GM23248 (cell line): ENCODE results near the gene PTOV1. TPM values are rescaled to one million over a fixed set of nuclear protein-coding genes. Genes with fewer than 3 reads are reported as not detected.

Source experiments
- DNase-seq: peaks from one replicate; pipeline ENCODE4 v3.0.0-alpha.2; 2015
- H2AFZ ChIP-seq: fragments of 200-600 bp; sonication (generic); 2 replicates; pipeline ENCODE4 v1.6.1; 2016; ENCODE audit warnings: antibody characterized with exemption
- H3F3A ChIP-seq: fragments of 200-600 bp; sonication (generic); 2 replicates; pipeline ENCODE4 v1.6.1; 2016; ENCODE audit warnings: mild to moderate bottlenecking, antibody characterized with exemption, mixed run types; ENCODE audit not compliant: insufficient read depth
- H3K27ac ChIP-seq: fragments of 200-600 bp; sonication (generic); 2 replicates; pipeline ENCODE4 v1.5.1; 2016; ENCODE audit warnings: mild to moderate bottlenecking
- H3K27me3 ChIP-seq: fragments of 200-600 bp; sonication (generic); replicated peaks from 2 replicates; pipeline ENCODE4 v1.6.1; 2016; ENCODE audit warnings: mild to moderate bottlenecking; ENCODE audit not compliant: insufficient read depth
- H3K36me3 ChIP-seq: fragments of 200-600 bp; sonication (generic); 2 replicates; pipeline ENCODE4 v1.6.1; 2016; ENCODE audit warnings: low read depth, mild to moderate bottlenecking
- H3K4me1 ChIP-seq: fragments of 200-600 bp; sonication (generic); 2 replicates; pipeline ENCODE4 v1.6.1; 2016; ENCODE audit warnings: mild to moderate bottlenecking; ENCODE audit not compliant: insufficient read depth
- H3K4me2 ChIP-seq: fragments of 200-600 bp; sonication (generic); one replicate; pipeline ENCODE4 v1.6.1; 2016; ENCODE audit warnings: mild to moderate bottlenecking; ENCODE audit not compliant: unreplicated experiment
- H3K4me3 ChIP-seq: fragments of 200-600 bp; sonication (generic); 2 replicates; pipeline ENCODE4 v1.5.1; 2016; ENCODE audit warnings: mild to moderate bottlenecking
- H3K79me2 ChIP-seq: fragments of 200-600 bp; sonication (generic); 2 replicates; pipeline ENCODE4 v1.6.1; 2016; ENCODE audit warnings: mild to moderate bottlenecking; ENCODE audit not compliant: insufficient read depth
- H3K9ac ChIP-seq: fragments of 200-600 bp; sonication (generic); 2 replicates; pipeline ENCODE4 v1.6.1; 2016; ENCODE audit warnings: mild to moderate bottlenecking
- H3K9me2 ChIP-seq: fragments of 200-600 bp; sonication (generic); 2 replicates; pipeline ENCODE4 v1.6.1; 2016; ENCODE audit warnings: mixed run types, mild to moderate bottlenecking, moderate library complexity; ENCODE audit not compliant: insufficient read depth
- H3K9me3 ChIP-seq: fragments of 200-600 bp; sonication (generic); one replicate; pipeline ENCODE4 v1.6.1; 2017; ENCODE audit warnings: low read depth
- H4K20me1 ChIP-seq: fragments of 200-600 bp; sonication (generic); 2 replicates; pipeline ENCODE4 v1.6.0; 2016; ENCODE audit not compliant: insufficient read depth
- EZH2 ChIP-seq: fragments of 200-600 bp; sonication (generic); IDR thresholded peaks from 2 replicates; pipeline ENCODE4 v1.6.1; 2018; ENCODE audit warnings: antibody characterized with exemption, mild to moderate bottlenecking; ENCODE audit not compliant: insufficient read depth, poor library complexity, severe bottlenecking
- EZH2phosphoT487 ChIP-seq: fragments of 200-600 bp; sonication (generic); IDR thresholded peaks from 2 replicates; pipeline ENCODE4 v1.6.1; 2018; ENCODE audit warnings: antibody characterized with exemption, moderate library complexity, mild to moderate bottlenecking, low read depth; ENCODE audit not compliant: insufficient read depth
- WGBS, 2 experiments: methylation state at CpG; one replicate each; pipeline ENCODE4 v1.1.6; 2015 to 2017; ENCODE audit warnings: low lambda C conversion rate in 2 of 2, low coverage in 1 of 2; ENCODE audit errors: missing lambda C conversion rate in 2 of 2; 5-methylcytosine and 5-hydroxymethylcytosine counted together
- in situ Hi-C: fragments of 300-500 bp; cut with MboI; formaldehyde crosslinking; loops from 2 replicates; pipeline ENCODE4 v1.15.0; 2020
- polyA plus RNA-seq: library from polyadenylated mRNA; unstranded; fragments of >200 nt; fragmentation: Nextera tagmentation; extraction: Ambion mirVana; gene quantifications from 2 replicates; pipeline ENCODE4 v1.2.1, GENCODE V29; 2016
- total RNA-seq: library from RNA; depleted of rRNA; stranded (reverse); fragments of >200 nt; shearing (Covaris generic); gene quantifications from 2 replicates; pipeline ENCODE4 v1.2.3, GENCODE V29; 2014

PTOV1 gene
- total and polyA plus RNA-seq, 2 experiments from 2014 or later = 88.0 to 88.9 TPM

DNA sequence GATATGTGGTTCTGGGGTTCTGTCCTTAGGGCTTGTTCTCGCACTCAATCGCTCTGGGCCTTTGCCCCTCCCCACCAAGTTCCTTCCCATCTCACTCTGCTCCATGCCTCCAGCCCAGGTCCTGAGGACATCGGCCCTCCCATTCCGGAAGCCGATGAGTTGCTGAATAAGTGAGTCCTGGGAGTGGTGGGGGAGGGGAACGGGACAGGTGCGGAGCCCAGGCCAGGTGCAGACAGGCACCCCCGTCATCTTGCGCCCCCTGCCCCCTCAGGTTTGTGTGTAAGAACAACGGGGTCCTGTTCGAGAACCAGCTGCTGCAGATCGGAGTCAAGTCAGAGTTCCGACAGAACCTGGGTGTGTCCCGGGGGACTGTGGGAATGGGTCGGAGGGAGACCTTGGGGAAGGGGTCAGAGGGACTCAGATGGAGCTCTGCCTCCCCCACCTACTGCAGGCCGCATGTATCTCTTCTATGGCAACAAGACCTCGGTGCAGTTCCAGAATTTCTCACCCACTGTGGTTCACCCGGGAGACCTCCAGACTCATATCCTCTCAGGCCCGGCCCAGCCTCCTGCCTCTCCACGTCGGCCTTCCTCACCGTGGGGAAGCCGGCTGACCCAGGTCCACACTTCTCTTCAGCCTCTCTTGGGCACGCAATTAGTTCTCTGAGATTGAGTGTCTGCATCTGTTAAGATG is 48.0 kb upstream of the PTOV1 start:
- Histone ChIP-seq H3K4me1 (no peaks in the 10 kb centered on the region), H3K9ac (no peak overlapping the region), H3K36me3 (peaks cover 13% of the 10 kb centered on the region; the same call in 1 of the 2 replicates), H3K4me3 (no peak overlapping the region), H4K20me1 (no peaks in the 10 kb centered on the region), H3K4me2 (no peak overlapping the region), H3F3A (peaks cover 5% of the 10 kb centered on the region; the same call in 1 of the 2 replicates), H3K79me2 (no peaks in the 10 kb centered on the region), H3K27ac (no peak overlapping the region), H3K9me2 (no peaks in the 10 kb centered on the region), H3K9me3 (no peaks in the 10 kb centered on the region), H3K27me3 (no peaks in the 10 kb centered on the region), H2AFZ (no peak overlapping the region)
- WGBS, 2 experiments = 88% methylated on average over 24 of the region's 24 CpGs
- TF ChIP-seq EZH2 = no peak
- no peak for TF ChIP-seq EZH2phosphoT487
- in situ Hi-C loops = no loop called here
- no peak for DNase-seq

GRCh38 chr19:49803529-49803856 is 47.5 kb upstream of the PTOV1 start:
- Histone ChIP-seq H4K20me1 (no peaks in the 10 kb centered on the region), H3K27me3 (no peaks in the 10 kb centered on the region), H3K27ac (no peak overlapping the region), H3K4me3 (no peak overlapping the region), H3K36me3 (peaks cover 11% of the 10 kb centered on the region; the same call in 1 of the 2 replicates), H3K4me1 (no peaks in the 10 kb centered on the region), H3K9me3 (no peaks in the 10 kb centered on the region), H3K9ac (no peak overlapping the region), H3K79me2 (no peaks in the 10 kb centered on the region), H3F3A (peaks cover 6% of the 10 kb centered on the region; the same call in 1 of the 2 replicates), H3K9me2 (no peaks in the 10 kb centered on the region), H2AFZ (no peak overlapping the region), H3K4me2 (no peak overlapping the region)
- WGBS, 2 experiments = 85 to 88% methylated on average over 6 of the region's 6 CpGs
- TF ChIP-seq EZH2phosphoT487 (no peak), EZH2 (no peak)
- no peak for DNase-seq
- in situ Hi-C loops = no loop called here

GRCh38 chr19:49805822-49806619 is 44.9 kb upstream of the PTOV1 start:
- Histone ChIP-seq H3K4me2 (no peak overlapping the region), H3K4me1 (no peaks in the 10 kb centered on the region; the same call in 1 of the 2 replicates), H3K36me3 (peaks cover 11% of the 10 kb centered on the region; the same call in 1 of the 2 replicates), H3K27me3 (no peaks in the 10 kb centered on the region), H3K27ac (no peak overlapping the region), H3K4me3 (no peak overlapping the region), H3K79me2 (no peaks in the 10 kb centered on the region), H3K9me2 (no peaks in the 10 kb centered on the region), H2AFZ (no peak overlapping the region), H3F3A (peaks cover 11% of the 10 kb centered on the region; the same call in 1 of the 2 replicates), H3K9ac (no peak overlapping the region), H3K9me3 (no peaks in the 10 kb centered on the region), H4K20me1 (no peaks in the 10 kb centered on the region)
- in situ Hi-C loops = no loop called here
- TF ChIP-seq EZH2phosphoT487 (no peak), EZH2 (no peak)
- WGBS, 2 experiments = 88 to 98% methylated on average over 13 to 20 of the region's 20 CpGs
- DNase-seq = no peak

- H3K4me3 ChIP-seq = no peak overlapping the region
- peaks cover 11% of the 10 kb centered on the region; the same call in 1 of the 2 replicates for H3F3A ChIP-seq
- DNase-seq = no peak
- no peak overlapping the region for H3K27ac ChIP-seq
- H3K9me2 ChIP-seq = no peaks in the 10 kb centered on the region
- H3K9ac ChIP-seq = no peak overlapping the region
- 93% methylated on average over 8 of the region's 8 CpGs for WGBS, 2 experiments
- no peaks in the 10 kb centered on the region for H3K9me3 ChIP-seq
- H3K4me1 ChIP-seq = no peaks in the 10 kb centered on the region; the same call in 1 of the 2 replicates
- H3K27me3 ChIP-seq = no peaks in the 10 kb centered on the region
- H3K4me2 ChIP-seq = no peak overlapping the region
- H3K79me2 ChIP-seq = no peaks in the 10 kb centered on the region
- H4K20me1 ChIP-seq = no peaks in the 10 kb centered on the region
- in situ Hi-C loops = no loop called here
- H3K36me3 ChIP-seq = peaks cover 11% of the 10 kb centered on the region; the same call in 1 of the 2 replicates
- TF ChIP-seq EZH2phosphoT487 = no peak
- no peak for TF ChIP-seq EZH2
- H2AFZ ChIP-seq = no peak overlapping the region
Observed at GRCh38 chr19:49806620-49806959, 44.4 kb upstream of the PTOV1 start.
